GM19240 (cell line): Measurements from ENCODE around the gene MICAL2.

Experiments used
- DNase-seq: peaks from one replicate; pipeline ENCODE4 v3.0.0; 2011; ENCODE audit warnings: low spot score; ENCODE audit not compliant: insufficient read length

Gene MICAL2

GRCh38 chr11:12154871-12155668 is 44.7 kb downstream of the MICAL2 start:
- no peak for DNase-seq

- no peak for DNase-seq
Observed at GRCh38 chr11:12155696-12156095, 45.3 kb downstream of the MICAL2 start.

DNA sequence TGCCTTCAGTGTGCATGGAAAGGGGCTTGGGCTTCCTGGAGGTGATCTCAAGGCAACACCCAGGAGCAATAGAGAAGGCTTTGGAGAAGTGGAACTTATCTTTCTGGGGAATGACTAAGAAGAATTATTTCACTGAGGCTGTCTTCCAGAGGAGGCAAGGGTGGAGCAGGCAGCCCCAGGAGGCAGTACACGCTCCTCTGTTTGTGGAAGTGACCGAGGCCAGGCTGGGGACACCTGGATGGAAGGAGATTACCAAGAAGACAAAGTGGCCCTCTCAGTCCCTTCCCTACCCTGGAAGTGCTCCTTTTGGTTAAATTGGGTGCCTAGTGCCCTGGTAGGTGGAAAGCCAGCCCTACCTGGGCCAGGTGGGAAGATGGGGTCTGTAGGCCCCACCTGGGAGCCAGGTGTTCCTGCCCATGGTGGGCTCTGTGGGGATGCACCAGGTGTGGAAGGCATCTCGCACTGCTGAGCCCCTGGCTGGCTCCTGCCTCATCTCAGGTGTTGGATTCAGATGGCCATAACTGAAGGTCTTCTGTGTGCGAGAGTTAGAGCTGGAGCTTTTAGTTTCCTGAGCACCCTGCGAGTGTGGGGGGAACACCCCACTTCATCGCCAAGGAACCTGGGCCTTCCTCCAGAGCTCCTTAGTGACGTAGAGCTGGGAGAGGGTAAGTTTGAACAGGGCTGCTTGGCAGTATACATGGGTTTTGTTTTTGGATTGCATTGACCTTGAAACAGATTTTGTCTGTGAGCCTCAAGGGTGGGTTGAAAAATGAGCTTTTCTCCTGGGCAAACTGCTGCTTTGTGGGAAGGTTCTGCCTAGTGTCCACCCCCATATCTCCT is 46.1 kb downstream of the MICAL2 start:
- no peak for DNase-seq

DNA sequence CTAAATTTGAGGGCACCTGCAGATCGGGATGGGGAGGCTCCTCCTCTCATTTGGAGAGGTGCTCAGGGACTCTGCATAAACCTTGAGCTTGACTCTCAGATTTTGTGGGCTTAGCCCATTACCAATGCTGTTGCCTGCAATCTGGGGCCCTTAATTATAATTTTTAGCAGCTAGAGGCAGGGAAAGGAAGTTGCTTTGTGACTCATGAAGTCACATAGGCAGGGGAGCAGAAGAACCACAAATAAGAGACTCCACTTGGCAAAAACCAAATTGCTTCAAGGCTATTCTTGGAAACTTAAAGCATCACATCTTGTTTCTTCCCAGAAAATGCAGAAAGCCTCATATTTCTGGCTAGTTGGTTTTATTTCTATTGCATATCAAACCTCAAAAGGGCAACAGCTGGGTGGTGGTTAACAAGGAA is 46.9 kb downstream of the MICAL2 start:
- DNase-seq = no peak

GRCh38 chr11:12158909-12159308 is 48.5 kb downstream of the MICAL2 start:
- DNase-seq = no peak

GRCh38 chr11:12159351-12160099 is 49.1 kb downstream of the MICAL2 start:
- no peak for DNase-seq

- DNase-seq = no peak
Observed at GRCh38 chr11:12160231-12160630, 49.8 kb downstream of the MICAL2 start.

DNA sequence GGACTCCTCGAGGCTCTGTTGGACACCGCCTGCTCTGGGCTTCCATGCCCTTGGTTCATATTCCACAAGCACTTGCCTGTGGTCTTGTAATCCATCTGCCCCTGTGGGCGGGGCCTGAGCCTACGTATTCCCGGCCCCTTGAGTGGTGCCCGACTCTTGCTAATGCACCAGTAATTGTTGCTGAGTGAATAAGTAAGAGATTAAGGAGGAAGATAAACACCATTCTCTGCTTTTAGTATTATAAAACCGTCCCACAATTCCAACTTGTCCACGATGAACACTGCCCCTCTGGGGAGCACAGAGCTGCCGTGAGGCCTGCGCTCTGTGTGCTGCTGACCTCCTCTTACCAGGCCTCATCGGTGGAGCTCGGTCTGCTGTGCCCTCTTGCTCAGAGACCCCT is 50.3 kb downstream of the MICAL2 start:
- no peak for DNase-seq

- no peak for DNase-seq
Observed at GRCh38 chr11:12161137-12161536, 50.7 kb downstream of the MICAL2 start.

DNA sequence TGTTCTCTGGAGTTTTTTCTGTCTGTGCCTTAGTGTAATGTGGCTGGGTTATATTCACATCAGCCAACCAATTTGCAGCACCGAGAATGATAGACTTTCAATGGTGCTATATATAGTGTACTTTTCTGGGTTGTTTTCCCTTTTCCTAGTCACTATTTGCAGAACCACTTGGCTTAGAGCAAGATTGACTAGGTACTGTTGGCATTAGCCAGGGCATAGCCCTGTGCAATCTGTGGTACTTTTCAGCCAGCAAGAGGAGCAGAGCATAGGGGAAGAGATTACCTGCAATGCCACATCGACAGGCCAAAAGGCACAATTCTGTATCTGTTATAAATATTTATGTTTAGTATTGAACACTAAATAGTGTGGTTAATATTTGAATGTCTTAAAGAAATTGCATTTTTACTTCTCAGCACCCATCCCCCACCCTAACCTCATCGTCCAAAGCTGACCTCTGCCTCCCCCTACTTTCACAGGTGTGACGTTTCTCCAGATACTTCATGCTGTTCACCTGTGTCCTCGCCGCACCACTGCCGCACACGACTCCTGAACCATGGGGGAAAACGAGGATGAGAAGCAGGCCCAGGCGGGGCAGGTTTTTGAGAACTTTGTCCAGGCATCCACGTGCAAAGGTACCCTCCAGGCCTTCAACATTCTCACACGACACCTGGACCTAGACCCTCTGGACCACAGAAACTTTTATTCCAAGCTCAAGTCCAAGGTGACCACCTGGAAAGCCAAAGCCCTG is 51.4 kb downstream of the MICAL2 start:
- DNase-seq = no peak

DNA sequence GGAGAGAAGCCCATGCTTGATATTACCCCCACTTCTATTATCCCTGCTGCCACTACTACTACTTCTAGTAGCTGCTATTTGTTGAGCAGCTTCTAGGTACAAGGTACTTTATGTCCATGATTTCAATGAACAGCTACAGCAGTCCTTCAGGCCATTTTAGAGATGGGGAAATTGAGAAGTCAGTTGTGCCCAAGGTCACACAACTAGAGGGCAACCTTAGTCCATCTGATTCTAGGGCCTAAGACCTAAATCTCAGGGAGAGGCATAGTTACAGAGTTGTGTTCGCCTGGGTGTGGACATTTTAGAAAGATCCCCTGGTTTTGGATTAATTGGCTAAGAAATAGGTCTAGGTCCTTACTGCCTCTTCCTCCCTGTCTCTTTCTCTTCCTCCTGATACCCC is 52.3 kb downstream of the MICAL2 start:
- no peak for DNase-seq

DNA sequence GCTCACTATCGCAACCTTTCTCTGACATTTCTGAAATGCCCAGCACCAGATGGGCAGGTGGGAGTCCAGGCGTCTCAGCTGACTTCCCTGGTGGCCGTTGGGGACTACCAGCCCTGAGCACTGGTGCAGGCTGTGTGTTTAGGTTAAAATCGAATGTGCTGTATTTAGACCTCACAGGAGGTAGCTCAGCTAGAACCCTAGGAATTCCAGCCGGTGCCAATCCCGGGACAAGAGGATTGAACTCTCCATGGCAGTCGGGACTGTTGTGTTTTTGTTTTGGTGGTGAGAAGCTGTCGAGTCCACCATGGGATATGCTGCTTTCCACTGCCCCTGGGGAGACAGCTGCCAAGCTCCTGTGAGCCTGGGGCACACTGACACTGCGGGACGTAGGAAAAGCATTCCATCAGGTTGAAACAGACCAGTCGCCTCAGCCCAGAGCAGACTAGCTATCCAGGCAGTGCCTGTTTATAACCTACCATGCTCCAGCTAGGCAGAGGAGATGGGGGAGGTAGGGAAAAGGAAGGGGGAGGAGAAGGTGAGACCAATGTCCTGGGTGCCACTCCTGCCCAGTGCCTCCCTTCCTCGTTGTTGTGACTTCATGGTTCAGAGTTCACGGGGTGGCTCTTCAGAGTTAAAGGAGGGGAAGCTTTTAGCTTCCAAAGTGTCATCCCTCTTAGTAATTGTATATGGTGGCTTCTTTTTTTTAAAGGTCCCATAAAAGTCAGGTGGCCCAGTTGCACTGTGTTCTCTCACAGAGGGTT is 53.0 kb downstream of the MICAL2 start:
- DNase-seq = no peak

- DNase-seq = no peak
Observed at GRCh38 chr11:12164061-12165014, 53.9 kb downstream of the MICAL2 start.

DNA sequence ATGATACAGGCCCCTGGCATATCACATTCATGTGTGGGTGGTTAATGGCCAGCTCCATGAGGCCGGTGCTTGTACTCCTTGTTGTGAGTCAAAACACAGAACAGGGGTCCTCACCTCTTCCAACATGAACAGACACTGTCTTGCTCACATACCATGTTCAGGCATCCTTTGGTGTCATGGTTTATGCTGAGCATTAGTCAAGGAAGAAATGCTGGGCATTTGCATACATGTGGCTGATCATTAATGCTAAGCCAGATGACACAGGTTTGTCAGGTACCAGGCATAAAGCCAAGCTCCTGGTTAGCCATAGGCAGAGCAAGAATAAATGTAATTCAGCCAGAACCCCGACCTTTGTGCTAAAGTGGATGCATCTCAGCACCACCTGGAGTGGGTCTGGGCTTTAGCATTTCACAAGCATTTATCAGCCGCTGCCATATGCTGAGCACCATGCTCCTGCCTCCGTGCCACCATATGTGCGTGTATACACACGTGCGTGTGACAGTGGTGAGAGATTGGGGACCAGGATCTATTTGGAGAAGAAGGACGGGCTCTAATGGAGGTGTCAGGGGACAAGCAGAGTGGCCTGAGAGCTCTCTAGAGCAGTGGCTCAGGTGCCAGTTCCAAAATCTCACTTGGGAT is 55.0 kb downstream of the MICAL2 start:
- DNase-seq = no peak

GRCh38 chr11:12166299-12167060 is 56.1 kb downstream of the MICAL2 start:
- no peak for DNase-seq

- no peak for DNase-seq
Observed at GRCh38 chr11:12167061-12168000, 56.9 kb downstream of the MICAL2 start.

GRCh38 chr11:12168114-12168513 is 57.7 kb downstream of the MICAL2 start:
- no peak for DNase-seq
